GM19397 (cell line): ENCODE measurements around the gene NDUFA8.

Experiments
- ATAC-seq: cut with Tn5 transposase; IDR thresholded peaks from one replicate; pipeline ENCODE4 v1.9.1; 2021; ENCODE audit warnings: mild to moderate bottlenecking, moderate library complexity; ENCODE audit not compliant: unreplicated experiment

The NDUFA8 gene

DNA sequence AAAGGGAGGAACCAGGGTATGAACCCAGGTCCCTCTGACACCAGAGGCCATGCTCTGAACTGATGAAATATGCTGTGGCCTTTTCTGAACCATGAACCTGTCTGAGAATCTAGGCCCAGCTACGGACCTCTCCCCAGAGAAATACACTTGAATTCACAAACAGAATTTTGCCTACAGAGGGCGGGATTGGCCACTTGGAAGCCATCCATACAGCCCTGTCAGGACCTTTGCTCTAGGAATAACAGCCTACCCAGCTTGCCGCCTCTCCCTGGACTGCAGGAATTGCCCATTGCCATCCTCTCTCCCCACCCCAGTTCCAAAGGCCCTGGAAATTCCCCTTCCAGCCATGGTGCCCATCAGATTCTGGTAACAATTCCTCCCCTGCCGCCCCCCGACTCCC lies 26.7 kb upstream of the NDUFA8 start:
- no peak for ATAC-seq

DNA sequence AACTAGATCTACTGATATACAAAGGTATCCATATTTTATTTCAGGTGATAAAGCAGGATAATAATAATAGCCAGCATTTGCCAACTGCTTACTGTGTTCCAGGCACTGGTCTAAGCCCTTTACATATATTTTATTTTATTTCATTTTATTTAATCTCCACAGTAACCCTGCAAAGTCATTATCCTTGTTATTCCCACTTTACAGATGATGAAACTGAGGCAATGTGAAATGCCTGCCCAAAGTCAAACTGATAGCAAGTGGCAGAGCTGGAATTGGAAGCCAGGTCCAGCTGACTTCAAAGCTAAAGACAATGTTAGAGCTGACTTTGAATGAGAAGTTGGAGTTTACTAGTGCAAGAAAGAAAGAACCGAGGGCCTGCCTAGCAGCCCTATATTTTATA lies 25.0 kb upstream of the NDUFA8 start:
- ATAC-seq = no peak

DNA sequence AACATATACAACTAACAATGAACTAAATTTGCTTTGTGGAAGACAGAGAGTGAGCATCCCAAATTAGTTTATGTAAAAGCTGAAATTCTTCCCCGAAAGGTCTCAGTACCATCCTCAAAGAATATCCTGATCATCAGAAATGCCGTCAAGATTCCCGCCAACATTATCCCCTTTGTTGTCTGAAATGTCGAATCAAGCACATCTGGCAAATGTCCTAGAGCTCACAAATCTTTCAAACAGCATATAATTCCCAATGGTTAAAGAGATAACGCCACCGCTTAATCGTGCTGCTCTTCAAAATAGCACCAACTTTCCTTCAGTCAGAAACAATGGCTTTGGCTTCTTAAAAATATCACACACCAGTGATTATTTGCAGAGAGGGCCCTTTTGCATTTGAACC lies 23.9 kb upstream of the NDUFA8 start:
- no peak for ATAC-seq

DNA sequence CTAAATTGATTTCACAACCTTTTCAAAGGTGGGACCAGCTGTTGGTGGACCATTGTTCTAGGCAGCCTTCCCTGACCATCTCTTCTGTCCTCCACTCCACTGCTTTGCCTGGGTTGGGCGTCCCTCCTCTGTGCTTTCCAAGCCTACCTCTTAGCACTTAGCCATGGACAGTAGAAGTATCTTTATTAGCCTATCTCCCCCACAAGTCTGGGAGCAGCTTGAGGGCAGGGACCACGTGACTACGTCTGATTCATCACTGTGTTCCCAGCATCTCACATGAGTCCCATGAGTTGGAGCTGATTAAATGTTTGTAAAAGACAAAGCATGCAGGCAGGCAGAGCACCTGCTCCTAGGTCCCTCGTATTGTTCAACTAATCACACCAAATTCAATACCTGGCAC lies 21.1 kb upstream of the NDUFA8 start:
- ATAC-seq = no peak

DNA sequence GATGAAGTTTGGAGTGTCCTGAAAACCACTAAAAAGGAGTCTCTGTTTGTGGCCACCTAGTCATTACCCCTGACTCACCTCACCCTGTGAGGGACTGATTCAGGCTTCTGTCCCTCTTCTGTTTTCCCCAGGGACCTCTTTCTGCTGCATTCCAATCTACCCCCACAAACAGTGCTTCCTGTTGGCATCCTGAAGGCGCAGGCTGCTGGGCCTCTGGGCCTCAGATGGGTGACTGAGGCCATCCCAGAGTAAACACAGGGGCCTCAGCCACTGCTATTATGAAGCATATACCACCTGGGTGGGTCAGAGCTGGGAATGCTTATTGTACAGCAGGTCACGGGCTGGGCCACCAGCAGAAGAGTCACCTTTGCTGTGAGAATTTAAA lies 20.1 kb upstream of the NDUFA8 start:
- no peak for ATAC-seq

DNA sequence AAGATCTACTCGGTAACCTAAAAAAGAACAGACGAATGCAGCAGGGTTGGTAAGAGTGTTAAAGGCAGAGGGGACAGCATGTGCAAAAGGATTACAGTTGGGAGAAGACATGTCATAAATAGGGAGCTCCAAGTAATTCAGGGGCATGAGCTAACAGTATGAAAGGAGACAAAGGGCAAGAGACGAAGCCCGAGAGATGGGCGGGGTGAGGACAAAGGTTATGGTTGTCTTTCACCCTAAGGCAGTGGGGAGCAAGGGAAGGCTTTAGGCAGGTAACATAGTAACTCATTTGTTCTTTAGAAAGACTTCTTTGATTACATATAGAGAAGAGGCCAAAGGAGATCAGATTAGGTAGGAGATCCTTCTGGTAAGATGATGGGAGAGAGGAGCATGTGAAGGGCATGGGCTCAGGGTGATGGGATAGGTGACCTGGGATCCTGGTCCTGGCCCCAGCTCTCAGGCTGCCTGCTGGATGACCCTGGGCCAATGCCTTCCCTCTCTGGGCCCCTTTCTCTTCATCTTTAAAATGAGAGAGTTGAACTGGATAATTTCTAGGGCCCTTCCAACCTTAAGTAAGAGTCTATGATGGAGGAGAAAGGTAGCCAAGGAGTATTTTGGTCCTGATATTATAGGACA lies 19.6 kb upstream of the NDUFA8 start:
- ATAC-seq = no peak

DNA sequence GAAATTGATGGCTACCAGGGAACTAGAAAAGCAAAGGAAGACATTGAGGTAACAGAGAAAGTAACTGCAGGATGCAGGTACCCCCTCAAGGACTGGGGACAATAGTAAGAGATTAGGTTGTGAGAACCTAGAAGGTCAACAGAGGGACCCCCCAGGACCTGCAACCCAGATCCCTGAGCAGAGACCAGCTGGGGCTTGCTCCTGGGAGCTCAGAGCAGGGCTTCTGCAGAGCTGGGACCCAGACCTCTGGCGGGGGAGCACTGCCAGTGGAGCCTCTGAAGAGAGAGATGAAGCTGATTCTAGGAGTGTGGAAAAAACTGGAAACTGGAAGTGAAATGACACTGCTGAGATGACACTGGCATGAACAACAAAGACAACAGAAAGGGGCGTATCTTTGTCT lies 17.3 kb upstream of the NDUFA8 start:
- no peak for ATAC-seq

DNA sequence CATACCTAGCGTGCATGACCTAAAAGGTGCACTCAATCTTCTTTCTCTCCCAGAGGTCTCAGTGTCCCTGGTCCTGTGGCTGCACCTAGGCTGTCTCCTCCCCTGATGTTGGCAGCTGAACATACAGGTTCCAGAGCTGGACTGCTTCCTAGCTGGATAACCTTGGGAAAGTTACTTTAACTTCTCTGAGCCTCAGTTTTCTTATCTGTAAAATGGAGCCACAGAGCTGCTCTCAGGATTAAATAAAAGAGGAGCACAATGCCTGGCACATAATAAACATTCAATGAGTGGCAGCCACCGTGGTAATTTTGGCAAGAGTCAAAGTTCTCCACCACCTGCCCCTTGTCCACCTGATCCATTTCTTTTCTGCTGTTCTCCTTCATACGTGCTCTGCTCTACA lies 14.1 kb upstream of the NDUFA8 start:
- no peak for ATAC-seq

DNA sequence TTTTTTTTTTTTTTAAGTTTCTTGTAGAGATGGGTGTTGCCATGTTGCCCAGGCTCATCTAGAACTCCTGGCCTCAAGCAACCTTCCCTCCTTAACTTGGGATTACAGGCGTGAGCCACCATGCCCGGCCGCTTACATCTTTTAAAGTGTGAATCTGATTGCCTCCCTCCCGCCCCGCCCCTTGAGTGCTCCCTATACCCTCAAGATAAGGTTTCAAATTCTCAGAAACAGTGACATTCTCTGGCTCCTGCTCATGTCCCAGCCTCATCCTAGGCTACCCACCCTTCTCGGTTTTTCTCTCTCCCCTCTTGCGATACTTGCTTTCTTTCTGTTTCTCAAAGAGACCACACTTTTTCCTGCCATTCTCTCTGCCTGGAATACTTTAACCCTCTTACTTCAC lies 12.6 kb upstream of the NDUFA8 start:
- no peak for ATAC-seq

DNA sequence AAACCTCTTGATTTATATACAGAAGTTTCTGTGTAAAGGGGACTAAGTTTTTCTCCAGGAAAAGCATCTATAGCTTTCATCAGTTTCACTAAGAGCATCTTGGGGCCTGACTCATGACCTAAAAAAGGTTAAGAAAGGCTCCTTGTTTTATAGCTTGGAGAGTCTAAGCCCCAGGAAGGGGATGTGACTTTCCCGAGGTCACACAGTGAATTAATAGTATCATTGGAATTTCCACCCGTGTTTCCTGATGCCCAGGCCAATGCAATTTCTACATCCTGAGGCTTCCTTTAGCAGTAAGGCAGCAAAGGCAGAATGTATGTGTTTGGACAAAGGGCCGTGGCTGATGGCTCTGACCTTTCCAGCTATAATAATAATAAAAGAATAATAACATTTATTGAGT lies 8.8 kb upstream of the NDUFA8 start:
- ATAC-seq = no peak

DNA sequence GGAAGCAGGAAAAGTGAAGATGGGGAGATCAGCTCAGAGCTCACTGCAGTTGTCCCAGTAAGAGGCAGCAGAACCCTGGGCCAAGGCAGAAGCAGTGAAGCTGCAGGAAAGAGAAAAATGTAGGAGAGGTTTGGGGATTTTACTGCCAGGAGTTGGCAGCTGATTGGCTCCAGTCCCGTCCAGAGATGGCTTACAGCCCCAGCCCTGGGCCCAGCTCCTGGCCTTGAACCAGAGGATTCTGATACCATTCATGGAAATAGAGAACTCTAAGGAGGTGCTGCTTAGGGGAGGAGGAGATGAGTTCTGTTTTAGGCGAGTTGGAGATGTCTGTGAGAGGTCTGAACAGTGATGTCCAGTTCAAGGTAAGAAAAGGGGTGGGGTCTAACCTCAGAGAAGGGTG lies 4.7 kb upstream of the NDUFA8 start:
- no peak for ATAC-seq

DNA sequence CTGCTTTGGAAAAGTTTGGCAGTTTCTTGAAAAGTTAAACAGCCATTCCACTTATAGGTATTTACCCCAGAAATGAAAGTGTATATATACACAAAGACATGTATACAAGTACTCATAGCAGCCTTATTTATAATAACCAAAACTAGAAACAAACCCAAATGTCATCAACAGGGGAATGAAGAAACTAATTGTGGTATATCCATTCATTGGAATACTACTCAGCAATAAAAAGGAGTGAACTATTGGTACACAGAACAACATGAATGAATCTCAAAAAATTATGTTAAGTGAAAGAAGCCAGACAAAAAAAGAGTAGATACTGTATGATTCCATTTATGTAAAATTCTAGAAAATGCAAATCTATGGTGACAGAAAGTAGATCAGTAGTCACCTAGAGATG lies 2.8 kb upstream of the NDUFA8 start:
- ATAC-seq = no peak

DNA sequence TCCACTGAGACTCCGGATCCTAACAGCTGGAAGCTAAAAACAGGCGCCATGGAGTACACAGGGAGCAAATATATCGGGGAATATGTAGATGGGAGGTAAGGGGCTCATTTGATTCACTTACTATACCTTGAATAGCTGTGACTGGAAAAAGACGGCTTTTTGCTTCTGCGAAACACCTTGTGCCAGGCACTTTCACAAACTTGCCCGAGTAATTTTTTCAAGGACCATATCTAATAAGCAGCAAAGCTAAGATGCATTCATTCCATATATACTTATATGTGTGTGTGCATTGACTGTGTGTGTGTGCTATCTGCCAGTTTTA lies 307 bp upstream of the NDUFA8 start:
- no peak for ATAC-seq

DNA sequence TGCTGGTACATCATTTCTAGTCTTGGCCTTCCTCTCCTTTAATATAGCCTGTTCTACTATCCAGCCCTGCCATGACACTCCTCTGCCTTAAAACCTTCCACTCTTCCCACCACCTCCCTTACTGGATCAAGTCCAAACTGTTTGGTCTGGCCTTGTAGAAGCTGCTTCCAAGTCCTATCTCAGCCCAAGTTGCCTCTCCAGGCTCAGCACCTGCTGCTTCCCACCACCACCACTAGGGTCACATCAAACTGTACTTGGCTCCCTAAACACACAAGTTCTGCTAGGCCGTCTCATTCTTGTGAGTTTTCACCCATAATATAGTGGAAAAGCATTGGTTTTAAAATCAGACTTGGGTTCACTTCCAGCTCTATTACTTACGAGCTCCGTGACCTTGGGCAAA lies 1.4 kb downstream of the NDUFA8 start:
- ATAC-seq = no peak

DNA sequence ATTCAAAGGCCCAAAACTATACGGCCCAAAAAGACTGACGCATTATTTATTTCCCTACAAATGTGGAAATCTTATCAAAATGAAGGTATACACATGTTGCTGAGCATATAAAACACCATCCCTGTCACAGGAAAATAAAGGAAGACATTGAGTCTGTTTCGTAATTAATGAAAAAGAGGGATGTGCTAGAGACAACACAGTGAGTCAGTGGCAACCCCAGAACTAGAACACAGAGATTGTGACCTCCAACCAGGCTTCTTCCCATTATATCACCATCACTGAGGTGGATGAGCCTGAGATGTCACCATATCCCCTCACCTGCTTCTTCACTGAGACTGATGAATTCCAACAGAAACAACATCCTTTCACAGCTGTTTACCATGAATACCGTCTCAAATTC lies 3.8 kb downstream of the NDUFA8 start:
- ATAC-seq = no peak

DNA sequence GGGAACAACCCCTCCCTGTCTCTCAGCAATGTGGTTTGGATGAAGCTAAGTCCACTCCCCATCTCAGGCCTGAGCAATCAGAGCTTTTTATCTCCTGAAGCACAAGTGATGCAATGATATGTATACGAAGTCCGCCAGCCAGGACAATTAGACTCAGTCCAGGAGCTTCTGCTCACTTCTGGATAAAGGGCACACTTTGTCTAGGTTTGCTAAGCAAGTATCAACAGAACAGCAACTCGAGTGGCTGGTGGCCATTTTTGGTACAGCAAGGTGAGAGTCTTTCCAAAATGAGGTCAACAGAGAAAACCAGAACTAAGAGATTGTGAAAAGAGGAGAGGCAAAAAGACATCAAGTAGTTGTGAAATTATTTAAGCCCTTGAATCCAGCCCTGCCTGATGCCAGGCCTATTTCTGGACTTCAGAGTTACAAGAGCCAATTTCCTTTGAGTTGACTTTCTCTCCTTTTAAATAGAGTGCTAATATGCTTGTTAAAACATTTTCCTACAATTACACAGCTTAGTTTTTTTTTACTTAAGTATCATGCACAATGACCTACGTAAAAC lies 8.2 kb downstream of the NDUFA8 start:
- no peak for ATAC-seq

DNA sequence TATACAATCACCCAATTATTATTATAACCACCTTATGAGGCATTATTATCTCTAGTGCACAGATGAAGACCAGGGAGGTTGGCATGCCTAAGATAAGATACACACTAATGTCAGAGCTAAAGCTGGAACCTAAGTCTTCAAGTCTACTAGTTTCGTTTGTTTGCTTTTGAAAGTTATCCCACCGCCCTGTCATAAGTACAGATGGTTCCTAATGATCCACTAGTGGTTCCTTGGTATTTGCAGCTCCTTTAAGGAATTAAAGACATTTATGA lies 14.1 kb downstream of the NDUFA8 start:
- no peak for ATAC-seq

DNA sequence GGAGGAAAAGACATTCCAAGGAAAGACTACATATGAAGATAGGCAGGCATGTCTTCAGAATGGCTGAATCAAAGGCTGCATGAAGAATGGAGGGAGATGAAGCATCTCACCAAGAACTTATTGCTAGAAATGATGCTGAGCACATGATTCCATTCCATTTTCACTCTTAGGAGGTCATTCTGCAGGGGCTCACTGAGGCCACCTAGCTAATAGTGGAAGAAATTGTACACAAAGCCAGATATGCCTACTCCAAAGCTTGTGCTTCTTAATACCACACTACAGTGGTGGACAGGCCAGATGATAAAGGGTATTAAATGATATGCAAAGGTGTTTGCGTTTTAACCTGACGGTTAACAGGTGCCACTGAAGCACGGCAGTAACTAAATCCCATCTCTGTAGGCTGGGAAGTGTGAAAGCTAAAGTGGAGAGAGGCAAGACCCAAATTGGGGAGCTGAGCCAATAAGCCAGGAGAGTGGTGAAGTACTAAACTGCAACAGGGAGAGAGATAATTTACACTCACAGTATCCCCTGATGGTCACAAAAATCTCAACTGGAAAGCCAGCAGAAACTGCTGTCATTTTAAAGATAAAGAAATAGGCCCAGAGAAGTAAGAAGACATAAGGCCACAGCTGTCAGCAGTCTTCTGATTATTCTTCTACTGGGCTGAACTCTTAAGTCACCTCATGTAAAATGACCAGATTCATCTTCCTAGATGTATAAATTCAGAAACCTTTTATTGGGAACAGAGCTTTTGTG lies 14.6 kb downstream of the NDUFA8 start:
- no peak for ATAC-seq

DNA sequence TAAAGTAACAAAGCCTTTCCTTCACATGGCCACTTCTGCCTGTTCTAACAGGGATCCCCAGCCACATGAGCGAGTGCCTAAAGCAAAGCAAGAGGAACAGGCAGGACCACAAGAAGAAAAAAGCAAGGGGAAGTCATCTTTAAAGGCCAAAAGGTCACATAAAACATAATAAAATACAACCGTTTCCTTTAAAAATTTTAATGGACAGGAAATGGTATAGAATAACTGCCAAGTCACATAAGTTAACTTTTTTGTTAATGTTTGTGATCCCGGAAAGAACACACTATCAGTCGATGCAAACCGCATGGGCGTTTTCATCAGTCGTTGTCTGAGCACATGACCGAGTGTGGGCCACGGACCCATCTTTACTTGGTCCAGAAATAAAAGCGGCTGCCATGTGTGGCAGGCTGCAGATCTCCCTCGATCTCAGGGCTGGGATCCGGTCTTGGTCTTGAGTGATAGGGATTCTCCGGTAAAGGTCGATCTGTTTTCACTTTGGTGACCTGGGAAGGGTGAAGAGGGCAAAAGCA lies 15.6 kb downstream of the NDUFA8 start:
- no peak for ATAC-seq

DNA sequence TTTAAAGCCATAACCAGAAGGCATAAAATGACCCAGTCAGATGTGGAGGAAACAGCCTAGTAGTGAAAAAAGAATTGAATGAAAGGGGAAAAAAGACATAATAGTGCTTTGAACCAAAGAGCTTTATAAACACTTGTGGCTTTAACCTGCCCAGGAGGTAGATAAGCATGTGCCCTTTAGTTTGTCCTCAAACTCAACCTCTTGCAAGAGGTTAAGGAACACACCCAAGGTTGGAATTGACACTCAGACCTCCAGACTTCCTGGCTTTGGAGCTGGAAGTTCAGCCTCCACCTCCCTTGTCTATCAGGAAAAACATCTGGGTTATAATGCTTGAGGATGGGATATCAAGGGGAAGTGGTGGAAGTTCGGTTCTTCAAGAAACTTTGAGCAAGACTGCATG lies 16.3 kb downstream of the NDUFA8 start:
- no peak for ATAC-seq

DNA sequence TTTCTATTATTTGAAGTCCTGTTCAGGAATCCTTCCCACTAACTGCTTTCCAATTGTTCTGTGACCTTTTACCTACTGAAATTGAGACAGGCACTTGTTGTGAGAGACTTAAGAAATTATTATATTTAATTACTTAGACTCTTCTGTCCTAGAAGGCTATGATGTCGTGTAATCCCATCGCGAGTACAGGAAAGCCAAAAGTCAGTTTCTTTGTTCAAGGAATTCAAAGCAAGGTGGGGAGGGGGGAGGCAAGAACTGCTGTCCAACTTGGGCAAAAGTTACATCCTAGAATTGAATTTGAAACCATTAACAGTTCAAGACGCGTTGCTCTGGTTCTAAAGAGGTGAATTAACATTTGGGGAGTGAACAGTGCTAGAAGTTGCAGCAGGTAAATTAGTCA lies 17.9 kb downstream of the NDUFA8 start:
- ATAC-seq = no peak

DNA sequence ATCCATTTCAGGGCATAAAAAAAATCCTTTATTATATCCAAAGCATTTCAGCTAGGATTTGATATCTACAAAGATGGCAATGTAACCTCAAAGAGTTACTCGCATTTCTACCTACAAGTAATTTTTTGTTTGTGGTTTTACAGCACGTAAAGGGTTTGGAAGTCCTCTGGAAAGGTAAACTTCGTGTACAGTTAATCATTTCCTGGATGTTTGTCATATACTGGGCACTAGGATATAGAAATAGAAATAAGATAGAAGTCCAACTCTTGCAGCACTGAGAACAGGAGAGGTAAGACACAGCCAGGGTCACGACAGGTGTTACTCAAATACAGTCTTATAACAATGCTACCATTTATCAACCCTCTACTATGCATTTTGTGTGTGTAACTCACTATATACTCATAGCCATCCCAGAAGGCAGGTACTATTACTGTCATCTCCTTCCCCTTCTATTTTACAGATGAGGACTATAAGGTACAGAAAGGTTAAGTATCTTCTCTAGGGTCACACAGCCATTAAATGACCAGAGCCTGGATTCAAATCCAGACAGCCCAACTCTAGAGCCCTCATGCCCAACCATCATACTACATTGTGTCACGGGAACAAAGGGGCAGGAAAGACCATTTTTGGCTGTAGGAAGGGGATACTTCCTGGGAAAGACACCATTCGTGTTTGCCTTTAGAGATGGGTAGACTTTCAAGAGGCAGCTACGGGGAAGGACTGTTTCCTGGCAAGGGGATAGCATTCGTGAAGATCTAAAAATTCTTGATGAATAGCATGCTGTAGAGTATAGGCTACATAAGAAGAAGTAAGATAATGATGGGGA lies 19.0 kb downstream of the NDUFA8 start:
- no peak for ATAC-seq
